T-helper 17 cell (primary cell): ENCODE data around the gene CRYL1. TPM values are rescaled to one million over a fixed set of nuclear protein-coding genes. Genes with fewer than 3 reads are reported as not detected.

ENCODE experiments used
- ATAC-seq: fragments of 150-1000 bp; cut with Tn5 transposase; 2 replicates; pipeline ENCODE4 v1.10.0; 2021; ENCODE audit warnings: mild to moderate bottlenecking, moderate library complexity
- DNase-seq, 3 donors: peaks; one replicate each; pipeline versions ENCODE4 v3.0.0 to v3.0.0-alpha.2; 2020 to 2021
- H3K9me3 ChIP-seq: one replicate; pipeline ENCODE4 v1.7.0; 2013; ENCODE audit warnings: low read length, mild to moderate bottlenecking; ENCODE audit not compliant: control insufficient read depth, poor library complexity, severe bottlenecking
- H3K27ac Mint-ChIP-seq: one replicate; pipeline ENCODE4 v1.8.0; 2022; ENCODE audit warnings: mild to moderate bottlenecking, moderate library complexity, mixed read lengths
- H3K27me3 Mint-ChIP-seq: one replicate; pipeline ENCODE4 v1.8.0; 2022; ENCODE audit warnings: mixed read lengths
- H3K36me3 Mint-ChIP-seq: one replicate; pipeline ENCODE4 v1.8.0; 2022; ENCODE audit warnings: low read depth, mixed read lengths
- H3K4me1 Mint-ChIP-seq: one replicate; pipeline ENCODE4 v1.8.0; 2022; ENCODE audit warnings: mild to moderate bottlenecking, mixed read lengths
- H3K4me3 Mint-ChIP-seq: one replicate; pipeline ENCODE4 v1.8.0; 2022; ENCODE audit warnings: mild to moderate bottlenecking, moderate library complexity, mixed read lengths
- total RNA-seq, 4 donors: library from RNA in 2 of 4; stranded (reverse) in 2 of 4; gene quantifications; one replicate each; pipeline ENCODE4 v1.2.3 and lab custom pipeline; 2022 to 2026

CRYL1 gene
- total RNA-seq, 2 donors from 2014 or later, result 17.1 to 18.1 TPM

DNA sequence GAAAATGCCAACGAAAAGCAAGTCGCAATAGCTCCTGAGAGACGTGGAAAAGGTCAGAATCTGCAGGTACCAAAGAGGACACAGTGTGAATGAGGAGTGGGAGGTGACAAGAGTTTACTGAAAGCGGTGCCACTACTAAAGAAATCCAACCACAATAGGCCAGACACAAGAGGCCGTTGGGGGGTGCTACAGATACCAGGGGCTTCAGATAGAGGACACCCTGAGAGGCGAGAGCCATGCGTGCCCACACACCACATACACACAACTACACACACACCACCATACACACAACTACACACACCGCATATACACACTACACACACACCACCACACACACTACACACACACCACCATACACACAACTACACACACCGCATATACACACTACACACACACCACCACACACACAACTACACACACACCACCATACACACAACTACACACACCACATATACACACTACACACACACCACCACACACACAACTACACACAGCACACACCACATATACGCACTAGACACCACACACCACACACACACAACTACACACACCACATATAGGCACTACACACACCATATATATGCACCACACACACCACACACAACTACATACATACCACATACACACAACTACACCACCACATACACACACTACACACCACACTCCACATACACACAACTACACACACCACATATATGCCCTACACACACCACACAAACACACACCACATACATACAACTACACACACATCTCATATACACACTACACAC is 28.5 kb downstream of the CRYL1 start:
- Mint-ChIP-seq H3K4me3 (no peak overlapping the region), H3K36me3 (peaks cover 2% of the 10 kb centered on the region), H3K27me3 (no peaks in the 10 kb centered on the region), H3K27ac (no peak overlapping the region), H3K4me1 (peaks cover 2% of the 10 kb centered on the region)
- no peaks in the 10 kb centered on the region for H3K9me3 ChIP-seq
- DNase-seq (no peak), ATAC-seq (no peak)

DNA sequence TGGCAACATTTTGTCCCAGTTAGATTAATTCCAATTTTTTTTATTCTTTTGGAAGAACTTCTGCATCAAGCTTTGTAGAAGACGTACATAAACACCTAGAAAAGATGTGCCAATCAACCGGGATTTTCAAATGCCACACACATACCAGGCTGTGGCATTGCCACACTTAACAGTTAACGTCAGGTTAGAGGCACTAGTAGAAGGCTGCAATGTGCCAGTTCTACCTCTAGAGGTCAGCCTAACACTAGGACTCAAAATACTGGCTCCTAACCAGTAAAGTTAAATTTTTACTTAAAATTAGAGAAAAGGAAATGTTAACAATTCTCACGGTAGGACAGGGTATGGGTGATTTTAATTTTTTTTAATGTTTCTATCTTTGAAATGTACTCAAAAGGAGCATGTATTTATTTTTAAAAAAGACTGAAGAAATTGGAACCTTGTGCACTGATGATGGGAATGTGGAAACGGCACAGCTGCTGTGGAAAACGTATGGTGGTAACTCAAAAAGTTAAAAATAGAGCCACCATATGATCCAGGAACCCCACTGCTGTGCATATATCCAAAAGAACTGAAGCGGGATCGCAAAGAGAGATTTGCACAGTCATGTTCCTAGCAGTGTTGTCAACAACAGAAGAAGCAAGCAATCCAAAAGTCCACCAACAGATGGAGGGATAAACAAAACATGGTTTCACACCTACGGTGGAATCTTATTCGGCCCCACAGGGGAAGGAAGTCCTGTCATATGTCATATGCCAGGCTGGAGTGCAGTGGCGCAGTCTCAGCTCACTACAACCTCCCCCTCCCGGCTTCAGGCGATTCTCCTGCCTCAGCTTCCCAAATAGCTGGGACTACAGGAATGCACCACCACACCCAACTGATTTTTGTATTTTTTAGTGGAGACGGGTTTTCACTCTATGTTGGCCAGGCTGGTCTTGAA is 30.3 kb downstream of the CRYL1 start:
- H3K36me3 Mint-ChIP-seq, result no peaks in the 10 kb centered on the region
- H3K27me3 Mint-ChIP-seq, result no peaks in the 10 kb centered on the region
- no peaks in the 10 kb centered on the region for H3K9me3 ChIP-seq
- H3K27ac Mint-ChIP-seq, result peak overlapping the region; percentile 57
- H3K4me1 Mint-ChIP-seq, result peaks cover 2% of the 10 kb centered on the region
- DNase-seq (peak in 2 of 3 donors; percentile 25 to 49), ATAC-seq (peak; percentile 90)
- H3K4me3 Mint-ChIP-seq, result no peak overlapping the region

DNA sequence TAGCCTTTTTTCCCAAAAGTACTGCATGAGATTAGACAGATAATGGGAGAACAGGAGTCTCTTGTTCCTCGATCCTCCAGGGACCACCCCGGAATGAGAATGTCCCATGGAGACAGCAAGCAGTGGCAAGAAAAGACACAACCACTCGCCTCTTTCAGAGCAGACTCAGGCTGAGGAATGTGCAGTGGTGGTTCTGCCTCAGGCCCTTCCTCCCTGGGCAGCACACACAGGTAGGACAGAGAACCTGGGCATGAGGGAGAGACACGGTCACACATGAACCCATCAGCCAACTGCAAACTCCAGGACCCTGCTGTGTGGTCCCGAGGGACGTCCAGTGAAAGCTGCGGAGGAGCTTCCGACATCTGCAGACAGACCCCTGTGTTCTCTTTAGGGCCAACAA is 31.0 kb downstream of the CRYL1 start:
- DNase-seq (no peak), ATAC-seq (no peak)
- Mint-ChIP-seq H3K4me1 (peaks cover 2% of the 10 kb centered on the region), H3K4me3 (no peak overlapping the region), H3K27ac (peak overlapping the region; percentile 57), H3K36me3 (no peaks in the 10 kb centered on the region), H3K27me3 (no peaks in the 10 kb centered on the region)
- no peaks in the 10 kb centered on the region for H3K9me3 ChIP-seq

DNA sequence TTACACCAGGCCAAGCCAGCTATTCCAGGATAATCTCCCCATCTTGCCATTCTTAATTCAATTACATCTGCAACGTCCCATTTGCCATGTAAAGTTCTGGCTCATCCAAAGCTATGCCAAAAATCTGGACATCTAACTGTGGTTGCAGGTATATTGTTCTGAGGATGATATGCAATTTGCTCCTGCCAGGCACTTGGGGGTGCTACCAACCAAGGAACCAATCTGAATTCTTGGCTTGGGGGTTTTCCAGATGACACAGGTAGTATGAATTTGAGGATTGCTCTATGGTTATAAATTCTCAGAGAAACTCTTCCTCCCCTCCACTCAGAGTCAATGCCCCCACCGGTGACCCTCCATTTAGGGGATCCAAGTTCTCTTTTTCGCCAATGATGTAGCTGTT is 33.0 kb downstream of the CRYL1 start:
- DNase-seq (peak in 1 of 3 donors; percentile 37), ATAC-seq (peak; percentile 59)
- no peaks in the 10 kb centered on the region for H3K9me3 ChIP-seq
- Mint-ChIP-seq H3K4me1 (peaks cover 6% of the 10 kb centered on the region), H3K27me3 (no peaks in the 10 kb centered on the region), H3K36me3 (no peaks in the 10 kb centered on the region), H3K27ac (peak overlapping the region; percentile 86), H3K4me3 (no peak overlapping the region)

DNA sequence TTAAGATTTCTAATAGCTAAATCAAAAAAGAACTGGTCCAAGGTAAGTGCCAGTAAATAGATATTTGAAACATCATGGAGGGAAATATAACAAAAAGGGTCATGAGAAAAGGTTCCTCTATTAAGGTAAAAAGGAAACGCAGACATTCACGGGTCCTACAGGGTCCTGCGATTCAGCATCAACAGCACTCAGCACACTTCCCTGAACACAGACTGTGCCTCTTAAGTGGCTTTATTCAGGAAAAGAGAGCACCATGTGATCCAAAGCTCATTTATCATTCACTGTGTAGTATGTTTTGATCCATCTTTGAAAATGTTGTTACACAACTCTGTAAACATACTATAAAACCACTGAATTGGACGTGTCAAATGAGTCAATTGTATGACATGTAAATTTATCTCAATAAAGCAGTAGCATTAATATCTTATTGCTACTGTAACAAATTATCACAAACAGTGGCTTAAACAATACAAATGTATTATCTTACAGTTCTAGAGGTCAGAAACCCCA is 33.7 kb downstream of the CRYL1 start:
- Mint-ChIP-seq H3K27me3 (no peaks in the 10 kb centered on the region), H3K27ac (no peak overlapping the region), H3K36me3 (no peaks in the 10 kb centered on the region), H3K4me1 (peaks cover 6% of the 10 kb centered on the region), H3K4me3 (no peak overlapping the region)
- DNase-seq, result no peak
- H3K9me3 ChIP-seq, result no peaks in the 10 kb centered on the region
- no peak for ATAC-seq

DNA sequence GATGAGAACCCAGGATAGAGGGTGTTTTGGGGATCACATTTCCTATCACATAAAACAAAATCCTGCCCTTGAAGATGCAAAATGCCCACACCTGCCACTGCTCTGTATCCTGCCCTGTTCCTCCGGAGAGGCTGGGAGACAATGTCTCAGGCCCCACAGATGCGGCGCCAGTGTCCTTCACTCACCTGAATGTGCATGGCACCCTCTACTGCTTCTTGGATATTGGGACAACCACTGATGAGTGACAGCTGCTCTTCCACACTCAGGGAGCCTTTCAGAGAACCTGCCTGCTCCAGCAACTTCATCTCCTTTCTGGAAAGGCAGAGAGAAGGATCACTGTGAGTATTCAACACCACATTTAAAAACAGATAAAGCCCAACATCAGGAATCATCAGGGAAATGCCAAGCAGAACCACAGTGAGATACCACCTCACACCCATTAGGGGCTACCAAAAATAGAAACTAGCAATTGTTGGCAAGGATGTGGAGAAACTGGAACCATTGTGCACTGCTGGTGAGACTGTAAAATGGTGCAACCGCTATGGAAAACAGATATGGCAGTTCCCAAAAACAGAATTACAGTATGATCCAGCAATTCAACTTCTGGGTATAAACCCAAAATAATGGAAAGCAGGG is 36.4 kb downstream of the CRYL1 start:
- peaks cover 8% of the 10 kb centered on the region for H3K4me1 Mint-ChIP-seq
- ATAC-seq, result peak; percentile 79
- peaks cover 4% of the 10 kb centered on the region for H3K36me3 Mint-ChIP-seq
- H3K27ac Mint-ChIP-seq, result peak overlapping the region; percentile 37
- H3K9me3 ChIP-seq, result no peaks in the 10 kb centered on the region
- DNase-seq, result peak in 2 of 3 donors; percentile 19 to 33
- no peak overlapping the region for H3K4me3 Mint-ChIP-seq
- no peaks in the 10 kb centered on the region for H3K27me3 Mint-ChIP-seq

DNA sequence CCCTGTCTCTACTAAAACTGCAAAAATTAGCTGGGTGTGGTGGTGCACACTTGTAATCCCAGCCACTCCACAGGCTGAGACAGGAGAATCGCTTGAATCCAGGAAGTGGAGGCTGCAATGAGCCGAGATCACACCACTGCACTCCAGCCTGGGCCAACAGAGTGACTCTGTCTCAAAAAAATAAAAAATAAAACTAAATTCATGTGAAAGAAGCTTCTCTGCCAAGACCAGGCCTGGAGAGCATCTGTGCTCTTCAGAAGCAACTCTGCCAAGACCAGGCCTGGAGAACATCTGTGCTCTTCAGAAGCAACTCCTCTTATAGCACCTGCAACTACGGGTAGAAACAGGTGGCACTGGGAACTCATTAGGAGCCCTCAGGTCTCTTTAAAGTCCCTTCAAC is 37.7 kb downstream of the CRYL1 start:
- peaks cover 8% of the 10 kb centered on the region for H3K4me1 Mint-ChIP-seq
- no peaks in the 10 kb centered on the region for H3K9me3 ChIP-seq
- no peak overlapping the region for H3K27ac Mint-ChIP-seq
- H3K27me3 Mint-ChIP-seq, result no peaks in the 10 kb centered on the region
- ATAC-seq (no peak), DNase-seq (no peak)
- peaks cover 4% of the 10 kb centered on the region for H3K36me3 Mint-ChIP-seq
- H3K4me3 Mint-ChIP-seq, result no peak overlapping the region

DNA sequence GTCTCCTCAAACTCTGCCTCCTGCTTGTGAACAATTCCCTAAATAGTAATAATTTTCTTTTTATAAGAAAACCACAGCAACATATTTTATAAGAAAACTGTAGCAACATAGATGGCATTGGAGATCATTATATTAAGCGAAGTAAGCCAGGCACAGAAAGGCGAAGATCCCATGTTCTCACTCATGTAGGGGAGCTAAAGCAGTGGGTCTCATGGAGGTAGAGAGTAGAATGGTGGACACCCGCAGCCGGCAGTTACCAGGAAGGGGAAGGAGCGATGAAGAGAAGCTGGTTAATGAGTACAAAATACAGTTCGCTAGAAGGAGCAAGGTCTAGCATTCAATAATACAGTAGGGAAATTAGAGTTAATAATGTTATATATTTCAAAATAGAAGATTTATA is 42.9 kb downstream of the CRYL1 start:
- DNase-seq (no peak), ATAC-seq (no peak)
- H3K9me3 ChIP-seq, result no peaks in the 10 kb centered on the region
- Mint-ChIP-seq H3K27ac (peak overlapping the region; percentile 56), H3K4me1 (peaks cover 6% of the 10 kb centered on the region), H3K27me3 (no peaks in the 10 kb centered on the region), H3K4me3 (no peak overlapping the region), H3K36me3 (peaks cover 9% of the 10 kb centered on the region)

DNA sequence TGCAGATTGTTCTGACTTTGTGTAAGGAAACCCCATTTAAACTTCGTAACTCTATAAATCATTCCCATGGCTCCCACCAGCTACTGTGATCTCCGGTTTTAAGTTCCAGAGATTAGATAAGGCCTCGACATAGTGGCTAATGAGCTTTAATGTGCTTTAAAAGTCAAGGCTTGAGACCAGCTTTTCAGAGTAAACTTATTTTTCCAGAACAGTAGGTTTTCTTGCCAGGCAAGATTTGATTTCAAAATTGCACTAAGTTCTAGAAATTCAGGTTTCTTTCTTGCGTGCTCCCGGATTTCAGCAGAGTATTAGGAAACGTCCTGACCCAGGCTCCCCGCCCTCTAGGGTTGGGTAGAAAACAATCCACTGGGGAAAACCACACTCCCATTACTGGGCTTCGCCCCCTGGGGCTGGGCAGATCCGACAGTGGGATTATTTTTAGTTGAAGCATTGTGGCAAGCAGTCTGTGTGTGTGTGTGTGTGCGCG is 43.3 kb downstream of the CRYL1 start:
- Mint-ChIP-seq H3K36me3 (peaks cover 9% of the 10 kb centered on the region), H3K27ac (peak overlapping the region; percentile 56), H3K4me3 (no peak overlapping the region), H3K27me3 (no peaks in the 10 kb centered on the region), H3K4me1 (peaks cover 6% of the 10 kb centered on the region)
- no peak for ATAC-seq
- DNase-seq, result no peak
- no peaks in the 10 kb centered on the region for H3K9me3 ChIP-seq

DNA sequence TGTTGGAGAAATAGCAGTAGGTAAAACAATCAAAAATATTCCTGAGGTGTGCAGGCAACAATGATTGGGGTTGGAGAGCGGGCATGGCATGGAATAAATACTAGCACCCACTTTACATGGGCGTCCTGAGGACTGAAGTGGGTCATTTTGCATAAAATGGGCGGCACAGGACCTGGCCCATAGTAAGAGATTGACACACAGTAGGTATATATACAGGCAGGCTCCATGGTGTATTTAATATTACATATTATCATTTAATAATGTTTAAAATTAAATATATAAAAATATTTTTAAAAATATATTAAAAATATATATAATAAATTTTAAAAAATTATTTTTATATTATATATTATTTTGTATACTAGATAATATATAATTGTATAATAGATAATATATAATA is 48.3 kb downstream of the CRYL1 start:
- ATAC-seq (no peak), DNase-seq (no peak)
- H3K36me3 Mint-ChIP-seq, result peaks cover 5% of the 10 kb centered on the region
- H3K27me3 Mint-ChIP-seq, result no peaks in the 10 kb centered on the region
- no peak overlapping the region for H3K4me3 Mint-ChIP-seq
- H3K4me1 Mint-ChIP-seq, result peaks cover 29% of the 10 kb centered on the region
- no peaks in the 10 kb centered on the region for H3K9me3 ChIP-seq
- no peak overlapping the region for H3K27ac Mint-ChIP-seq

DNA sequence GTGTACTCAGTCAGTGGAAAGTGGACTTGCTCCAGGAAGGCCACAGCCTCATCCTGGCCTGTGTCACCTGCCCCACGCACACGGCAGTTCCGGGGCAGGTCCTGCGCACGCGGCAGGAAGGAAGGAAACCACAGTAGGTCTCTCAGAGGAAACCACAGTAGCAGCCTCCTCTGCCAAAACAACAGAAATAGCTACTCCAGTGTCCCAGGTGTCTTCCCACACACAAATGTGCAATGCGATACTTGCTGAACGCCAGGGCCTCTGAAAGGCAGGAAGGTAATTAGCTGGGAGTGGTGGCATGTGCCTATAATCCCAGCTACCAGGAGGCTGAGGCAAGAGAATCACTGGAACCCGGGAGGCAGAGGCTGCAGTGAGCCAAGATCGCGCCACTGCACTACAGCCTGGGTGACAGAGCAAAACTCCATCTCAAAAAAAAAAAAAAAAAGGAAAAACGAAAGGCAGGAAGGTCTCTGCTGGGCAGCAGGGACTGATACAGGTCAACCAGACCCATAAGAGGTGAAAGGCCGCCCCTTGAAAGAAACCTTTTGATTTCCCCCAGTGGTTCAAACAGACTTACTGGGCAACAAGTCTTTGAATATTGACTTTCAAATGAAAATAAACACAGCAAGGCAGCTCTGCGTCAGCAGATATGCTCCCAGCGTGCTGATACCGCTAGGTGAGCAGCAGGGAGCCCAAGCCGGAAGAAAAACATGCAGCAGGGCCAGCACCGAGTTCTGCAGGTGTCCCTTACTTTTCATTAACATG is 49.5 kb downstream of the CRYL1 start:
- Mint-ChIP-seq H3K36me3 (peaks cover 4% of the 10 kb centered on the region), H3K4me1 (peaks cover 29% of the 10 kb centered on the region), H3K27me3 (no peaks in the 10 kb centered on the region), H3K4me3 (peak overlapping the region; percentile 89), H3K27ac (peak overlapping the region; percentile 98)
- ATAC-seq (peak; percentile 95), DNase-seq (peak; percentile 44 to 67 (median 59))
- H3K9me3 ChIP-seq, result no peaks in the 10 kb centered on the region

DNA sequence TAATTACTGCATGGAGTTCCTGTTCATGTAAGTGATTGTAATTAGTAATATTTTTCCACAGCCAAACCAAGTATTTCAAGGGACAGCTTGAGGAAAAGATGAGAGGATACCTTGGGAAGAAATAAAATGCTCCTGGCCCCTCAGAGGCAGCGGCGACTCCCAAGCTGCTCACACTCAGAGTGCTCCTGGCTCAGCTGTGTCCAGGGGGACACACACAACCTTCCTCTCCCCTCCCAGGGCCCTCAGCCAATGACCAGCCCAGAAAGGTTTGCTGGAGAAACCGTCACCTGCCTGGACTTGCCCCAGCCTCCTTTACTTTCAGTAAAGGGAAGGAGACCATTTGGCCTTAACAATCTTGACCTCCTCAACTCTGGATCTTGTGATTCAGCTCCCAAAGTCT is 51.1 kb downstream of the CRYL1 start:
- Mint-ChIP-seq H3K36me3 (no peaks in the 10 kb centered on the region), H3K27ac (peak overlapping the region; percentile 98), H3K27me3 (no peaks in the 10 kb centered on the region), H3K4me1 (peaks cover 27% of the 10 kb centered on the region), H3K4me3 (no peak overlapping the region)
- no peaks in the 10 kb centered on the region for H3K9me3 ChIP-seq
- no peak for ATAC-seq
- DNase-seq, result no peak
